GM21786 (cell line): ENCODE results near the gene BSDC1.

Source experiments
- ATAC-seq: cut with Tn5 transposase; IDR thresholded peaks from one replicate; pipeline ENCODE4 v1.9.1; 2021; ENCODE audit not compliant: unreplicated experiment

Gene BSDC1

DNA sequence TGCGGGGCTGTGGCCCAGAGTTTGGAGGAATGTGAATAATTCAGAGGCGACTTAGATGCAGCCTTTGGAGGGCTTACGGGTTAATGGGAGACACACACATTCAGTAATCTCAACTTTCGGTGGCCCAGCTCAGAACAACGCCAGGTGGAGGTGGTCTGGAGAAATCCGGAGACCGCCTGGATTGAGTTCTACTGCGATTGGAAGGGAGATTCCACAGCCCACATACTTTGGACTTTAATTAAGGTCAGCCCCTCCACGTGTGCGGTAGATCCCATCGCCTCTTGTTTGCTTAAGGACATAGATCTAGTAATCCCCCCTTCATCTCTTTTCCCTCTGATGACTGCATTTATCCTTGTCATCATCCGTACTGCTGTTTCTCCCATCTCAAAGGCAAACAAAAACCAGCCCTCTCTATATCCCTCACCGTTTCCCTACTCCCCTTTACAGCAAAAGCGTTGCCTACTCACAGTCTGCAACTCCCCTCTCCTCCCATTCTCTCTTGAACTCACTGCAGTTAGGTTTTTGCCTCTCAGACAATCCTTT, 720 bp upstream of the BSDC1 start:
- no peak for ATAC-seq

DNA sequence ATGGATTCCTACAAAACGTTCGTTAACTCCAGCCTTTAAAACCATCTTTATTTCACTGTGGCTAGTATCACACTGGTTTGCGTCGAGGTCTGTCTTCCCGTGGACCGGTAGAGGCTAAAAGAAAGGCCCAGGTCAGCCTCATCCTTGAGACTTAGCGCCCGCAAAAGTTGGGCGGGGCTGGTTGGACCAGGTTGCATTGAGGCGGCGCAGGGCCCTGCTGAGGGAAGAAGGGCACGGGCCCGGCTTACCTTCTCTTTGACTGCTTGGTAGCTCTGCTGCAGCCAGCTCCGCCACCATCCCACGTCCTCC, 455 bp downstream of the BSDC1 start:
- ATAC-seq = no peak

GRCh38 chr1:32393136-32393535, 1.1 kb downstream of the BSDC1 start:
- ATAC-seq = no peak

- ATAC-seq = no peak
These were observed 1.9 kb downstream of the BSDC1 start for GRCh38 chr1:32392325-32392724.

DNA sequence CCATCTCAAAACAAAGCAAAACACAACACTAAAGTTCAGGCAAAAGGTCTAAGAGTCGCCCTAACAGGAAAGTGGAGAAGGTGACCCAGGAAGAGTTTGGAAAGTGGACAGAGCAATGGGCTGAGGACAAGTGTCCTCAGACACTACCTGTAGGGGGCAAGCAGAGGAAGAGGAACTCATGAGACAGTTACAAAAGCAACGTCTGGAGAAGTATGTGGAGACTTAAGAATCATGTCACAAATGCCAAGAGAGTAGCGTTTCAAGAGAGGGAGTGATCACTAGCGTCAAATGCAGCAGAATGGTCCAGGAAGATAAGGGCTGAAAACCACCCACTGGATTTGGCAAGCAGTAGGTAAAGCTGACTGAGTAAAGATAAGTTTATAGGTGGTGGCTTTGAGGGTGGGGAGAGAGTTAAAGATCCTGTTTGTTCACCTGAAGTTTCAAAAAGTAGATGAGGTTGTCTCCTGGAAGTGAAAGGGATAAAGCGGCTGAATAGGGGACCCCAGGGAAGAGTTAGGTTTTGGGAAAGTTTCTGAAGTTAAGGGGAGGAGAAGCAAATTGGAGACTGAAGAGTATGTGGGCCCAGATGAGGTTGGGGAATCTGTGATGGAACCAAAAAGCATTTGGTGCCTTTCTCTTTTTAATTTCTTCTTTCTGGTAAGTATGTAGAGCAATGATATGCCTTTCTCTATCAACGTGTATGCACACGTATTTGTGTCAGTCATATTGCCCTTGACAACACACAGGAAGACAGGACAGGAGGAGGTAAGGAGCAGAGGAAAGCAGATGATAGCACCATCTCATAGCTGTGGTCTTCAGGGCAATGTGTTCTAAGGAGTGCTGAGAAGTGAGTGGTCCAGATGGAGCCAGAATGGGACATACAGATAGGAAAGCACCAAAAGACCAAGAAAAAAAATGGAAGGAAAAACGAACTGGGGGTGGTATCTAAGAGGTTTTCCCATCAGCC, 3.1 kb downstream of the BSDC1 start:
- ATAC-seq = no peak

DNA sequence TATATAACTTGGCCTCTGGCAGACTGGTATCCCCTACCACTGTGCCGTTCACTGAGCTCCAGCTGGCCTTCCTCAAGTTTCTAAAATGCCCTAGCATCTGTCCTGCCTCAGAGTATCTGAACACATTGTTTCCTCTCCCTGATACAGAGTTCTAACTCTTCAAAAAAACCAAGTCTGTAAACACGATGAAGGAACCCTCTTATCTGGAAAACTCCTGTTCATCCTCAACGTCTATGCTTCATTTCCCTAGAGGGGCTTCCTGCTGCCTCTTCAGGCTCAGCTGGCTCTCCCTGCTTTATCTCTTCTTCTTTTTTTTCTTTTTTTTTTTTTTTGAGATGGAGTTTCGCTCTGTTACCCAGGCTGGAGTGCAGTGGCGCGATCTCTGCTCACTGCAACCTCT, 5.6 kb downstream of the BSDC1 start:
- ATAC-seq = no peak

GRCh38 chr1:32386676-32387392, 7.4 kb downstream of the BSDC1 start:
- ATAC-seq = no peak

DNA sequence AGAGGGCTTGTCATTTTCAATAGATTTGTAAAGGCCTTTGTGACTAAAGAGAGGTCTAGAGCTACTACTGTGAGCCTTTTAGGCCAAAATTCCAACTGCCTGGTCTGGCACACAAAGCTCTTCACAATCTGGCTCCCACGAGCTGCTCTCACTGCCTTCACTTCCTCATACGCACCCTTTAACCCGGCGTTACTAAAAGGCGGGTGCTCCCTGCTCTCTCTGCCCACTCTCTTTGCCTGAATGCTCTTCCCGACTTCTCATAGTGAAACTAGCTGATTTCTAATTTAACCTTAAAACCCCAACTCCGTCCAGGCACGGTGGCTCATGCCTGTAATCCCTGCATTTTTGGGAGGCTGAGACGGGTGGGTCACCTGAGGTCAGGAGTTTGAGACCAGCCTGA, 14.2 kb downstream of the BSDC1 start:
- no peak for ATAC-seq

GRCh38 chr1:32377541-32378220, 16.6 kb downstream of the BSDC1 start:
- no peak for ATAC-seq

DNA sequence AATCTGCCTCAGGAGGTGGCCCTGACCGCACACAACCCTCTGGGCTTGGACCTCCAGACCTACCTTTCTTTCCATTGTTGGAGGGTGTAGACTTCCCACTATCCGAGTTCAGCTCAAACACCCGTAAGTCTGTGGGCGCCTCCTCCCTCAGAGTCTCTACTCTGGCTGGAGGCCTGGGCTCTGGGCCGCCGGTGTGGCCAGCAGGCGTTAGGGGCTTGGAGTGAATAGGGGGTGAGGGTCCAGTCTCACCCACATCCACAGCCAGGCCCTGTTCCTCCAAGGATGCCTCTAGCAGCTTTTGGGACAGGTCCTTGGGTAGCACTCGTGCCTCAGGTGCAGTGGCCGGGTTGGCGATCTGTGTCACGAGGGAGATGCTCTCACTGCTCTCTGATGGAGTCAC, 18.0 kb downstream of the BSDC1 start:
- ATAC-seq = no peak

GRCh38 chr1:32373996-32374592, 20.1 kb downstream of the BSDC1 start:
- no peak for ATAC-seq

DNA sequence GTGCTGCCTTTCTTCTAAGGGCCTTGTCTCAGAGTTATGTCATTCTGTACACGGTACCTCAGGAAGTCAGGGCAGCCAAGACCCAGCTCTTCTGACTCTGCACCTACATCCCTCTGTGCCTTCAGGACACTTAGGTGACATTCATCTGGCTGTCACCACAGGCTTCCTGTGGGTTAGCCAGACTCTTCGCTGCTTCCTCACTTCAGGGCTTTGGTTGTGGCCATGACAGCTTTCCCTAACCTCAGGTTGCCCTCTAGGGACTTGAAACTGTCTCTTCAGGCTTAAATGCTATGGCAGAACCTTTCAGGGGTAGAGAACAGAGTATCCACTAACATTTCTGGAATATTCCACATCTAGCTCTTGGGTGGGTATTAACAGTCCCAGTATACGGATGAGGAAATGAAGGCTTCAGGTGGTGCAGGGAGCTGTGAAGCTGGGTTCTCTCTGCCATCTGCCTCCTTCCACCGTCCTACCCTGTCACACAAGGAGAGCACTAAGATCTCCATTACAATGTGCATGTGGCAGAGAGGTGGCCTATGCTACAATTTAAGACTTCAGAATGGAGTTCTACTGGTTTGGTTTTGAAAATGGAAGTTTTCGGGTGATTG, 22.0 kb downstream of the BSDC1 start:
- ATAC-seq = no peak

GRCh38 chr1:32367912-32368635, 26.2 kb downstream of the BSDC1 start:
- no peak for ATAC-seq

DNA sequence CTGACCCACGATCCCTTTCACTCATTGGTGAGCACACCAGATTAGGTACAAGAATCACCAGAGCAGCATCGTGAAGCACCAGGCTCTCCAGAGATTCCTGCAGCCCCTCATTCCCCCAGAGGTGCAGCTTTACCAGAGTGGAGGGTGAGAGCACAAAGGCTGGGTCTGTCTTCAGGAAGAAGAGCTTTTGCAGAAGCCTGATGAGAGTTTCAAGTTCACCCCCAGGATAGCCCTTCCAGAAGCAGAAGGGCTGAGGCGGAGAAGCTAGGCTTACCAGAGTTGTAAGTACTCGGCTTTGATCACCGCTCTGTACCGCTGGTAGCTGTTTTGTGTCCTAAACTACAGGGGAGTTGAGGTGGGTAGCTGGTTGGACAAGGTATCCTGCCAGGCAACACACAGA, 28.8 kb downstream of the BSDC1 start:
- no peak for ATAC-seq

DNA sequence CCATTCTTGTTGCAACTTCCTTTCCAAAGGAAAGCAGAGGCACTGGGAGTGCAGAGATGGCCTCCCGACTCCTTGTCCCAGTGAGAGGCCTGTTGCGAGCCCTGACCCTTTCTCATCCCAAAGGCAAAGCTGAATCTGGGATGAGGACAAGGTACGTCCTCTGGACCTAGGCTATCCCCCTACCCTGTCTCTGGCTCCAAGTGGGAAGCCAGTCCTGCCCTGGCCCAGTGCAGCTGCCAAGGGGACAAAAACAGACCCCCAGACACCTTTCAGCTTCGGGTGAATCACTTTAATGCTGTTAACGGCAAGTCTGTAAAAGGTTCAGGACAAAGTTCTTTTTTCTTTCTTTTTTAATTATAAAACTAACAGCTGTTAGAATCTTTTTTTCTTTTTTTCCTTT, 29.4 kb downstream of the BSDC1 start:
- no peak for ATAC-seq

GRCh38 chr1:32363713-32364112, 30.5 kb downstream of the BSDC1 start:
- ATAC-seq = no peak

- no peak for ATAC-seq
These were observed 31.5 kb downstream of the BSDC1 start, which contains the start of the genes FAM229A and TSSK3 for GRCh38 chr1:32362474-32363313. Gene FAM229A (minus strand): TSS chr1:32362485. CDS start chr1:32362091, 394 bp downstream. Gene TSSK3 (plus strand): TSS chr1:32362539. CDS start chr1:32362702, 163 bp downstream.

- ATAC-seq = no peak
These were observed 32.4 kb downstream of the BSDC1 start for GRCh38 chr1:32361674-32362473.
